Esophagus muscularis mucosa (tissue), 4 donors: ENCODE measurements around the gene CLDN34. TPM values are rescaled to one million over a fixed set of nuclear protein-coding genes. Genes with fewer than 3 reads are reported as not detected.

Experiments used
- DNase-seq: peaks from one replicate; pipeline ENCODE4 v3.0.0-alpha.2; 2017; ENCODE audit errors: extremely low spot score
- H3K27ac ChIP-seq, 4 donors: fragments of 200-600 bp; sonication (generic); replicated peaks in 1 of 4; 1 replicate in 3 of 4; 2 replicates in 1 of 4; pipeline ENCODE4 v1.5.1; 2016 to 2019; ENCODE audit warnings: mild to moderate bottlenecking in 1 of 4
- H3K27me3 ChIP-seq, 4 donors: fragments of 200-600 bp; sonication (generic); one replicate each; pipeline versions ENCODE4 v1.5.1 to v1.6.0; 2016 to 2019
- H3K36me3 ChIP-seq, 4 donors: fragments of 200-600 bp; sonication (generic); one replicate each; pipeline ENCODE4 v1.5.1; 2016 to 2019
- H3K4me1 ChIP-seq, 4 donors: fragments of 200-600 bp; sonication (generic); one replicate each; pipeline ENCODE4 v1.5.1; 2016 to 2019
- H3K4me3 ChIP-seq, 4 donors: fragments of 200-600 bp; sonication (generic); 1 replicate in 2 of 4; 2 replicates in 2 of 4; pipeline ENCODE4 v1.5.1; 2016 to 2019; ENCODE audit warnings: mild to moderate bottlenecking in 4 of 4, moderate library complexity in 1 of 4
- H3K9me3 ChIP-seq, 4 donors: fragments of 200-600 bp; sonication (generic); 1 replicate in 3 of 4; 2 replicates in 1 of 4; pipeline ENCODE4 v1.5.1; 2016 to 2019
- EP300 ChIP-seq: sonication (generic); formaldehyde crosslinking; IDR thresholded peaks from one replicate; pipeline ENCODE4 v1.6.1; 2017; ENCODE audit warnings: antibody characterized with exemption
- POLR2A ChIP-seq: fragments of 450-650 bp; IDR thresholded peaks from one replicate; pipeline ENCODE4 v1.6.1; 2017; ENCODE audit warnings: antibody characterized with exemption, moderate library complexity, mild to moderate bottlenecking, low read depth
- POLR2AphosphoS5 ChIP-seq, 2 donors: sonication (generic); formaldehyde crosslinking; IDR thresholded peaks; one replicate each; pipeline ENCODE4 v1.6.1; 2017; ENCODE audit warnings: antibody characterized with exemption in 2 of 2
- WGBS: methylation state at CpG from one replicate; pipeline ENCODE4 v1.1.5; 2018; 5-methylcytosine and 5-hydroxymethylcytosine counted together
- intact Hi-C: fragments of 100-400 bp; cut with DNase I; formaldehyde crosslinking; loops from one replicate; pipeline ENCODE4 v1.15.1; 2023
- total RNA-seq, 4 donors: library from RNA; depleted of rRNA; stranded (reverse); fragments of >200 nt; gene quantifications; one replicate each; pipeline versions ENCODE4 v1.1.0 to v1.2.1, GENCODE V29; 2016
- TF ChIP-seq, protein P1 (sequence below), 3 experiments: fragments of 200-600 bp in 2 of 3; fragments of 450-650 bp in 1 of 3; sonication (generic) in 2 of 3; IDR thresholded peaks; one replicate each; pipeline ENCODE4 v1.5.1; 2017 to 2019; ENCODE audit warnings: antibody characterized with exemption in 3 of 3, mild to moderate bottlenecking in 2 of 3, moderate library complexity in 1 of 3

The CLDN34 gene
- total RNA-seq, 4 donors from 2014 or later: 0.66 TPM; not detected in 3

DNA sequence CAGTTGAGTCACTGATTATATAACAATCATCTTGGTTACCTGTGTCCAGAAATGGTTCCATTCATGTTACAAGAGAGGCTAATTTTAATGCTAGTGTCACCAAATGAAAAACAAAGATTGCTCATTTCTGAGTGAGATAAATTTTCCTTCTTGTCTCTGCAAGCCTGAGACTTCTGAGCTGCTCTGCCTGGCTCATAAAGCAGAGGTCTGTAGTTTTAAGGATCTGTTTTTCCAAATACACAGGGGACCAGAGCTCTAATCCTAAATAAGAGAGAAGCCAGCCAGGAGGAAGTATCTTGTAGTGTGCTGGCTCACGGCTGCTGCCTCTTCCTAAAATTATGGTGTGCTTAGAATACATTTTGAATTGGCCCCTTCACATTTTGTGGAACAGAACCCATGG lies 42.6 kb downstream of the CLDN34 start:
- H3K27ac ChIP-seq: peak overlapping the region in 2 of 4 donors; percentile 13 to 53
- TF ChIP-seq, protein P1, sequence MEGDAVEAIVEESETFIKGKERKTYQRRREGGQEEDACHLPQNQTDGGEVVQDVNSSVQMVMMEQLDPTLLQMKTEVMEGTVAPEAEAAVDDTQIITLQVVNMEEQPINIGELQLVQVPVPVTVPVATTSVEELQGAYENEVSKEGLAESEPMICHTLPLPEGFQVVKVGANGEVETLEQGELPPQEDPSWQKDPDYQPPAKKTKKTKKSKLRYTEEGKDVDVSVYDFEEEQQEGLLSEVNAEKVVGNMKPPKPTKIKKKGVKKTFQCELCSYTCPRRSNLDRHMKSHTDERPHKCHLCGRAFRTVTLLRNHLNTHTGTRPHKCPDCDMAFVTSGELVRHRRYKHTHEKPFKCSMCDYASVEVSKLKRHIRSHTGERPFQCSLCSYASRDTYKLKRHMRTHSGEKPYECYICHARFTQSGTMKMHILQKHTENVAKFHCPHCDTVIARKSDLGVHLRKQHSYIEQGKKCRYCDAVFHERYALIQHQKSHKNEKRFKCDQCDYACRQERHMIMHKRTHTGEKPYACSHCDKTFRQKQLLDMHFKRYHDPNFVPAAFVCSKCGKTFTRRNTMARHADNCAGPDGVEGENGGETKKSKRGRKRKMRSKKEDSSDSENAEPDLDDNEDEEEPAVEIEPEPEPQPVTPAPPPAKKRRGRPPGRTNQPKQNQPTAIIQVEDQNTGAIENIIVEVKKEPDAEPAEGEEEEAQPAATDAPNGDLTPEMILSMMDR (IDR thresholded peaks at IDR 0.05): no peak
- TF ChIP-seq EP300: no peak
- TF ChIP-seq POLR2A: no peak
- TF ChIP-seq POLR2AphosphoS5 (IDR thresholded peaks at IDR 0.05): no peak
- peaks cover 10 to 27% (median 24%) of the 10 kb centered on the region in 4 donors for H3K4me1 ChIP-seq
- no peaks in the 10 kb centered on the region for H3K36me3 ChIP-seq
- no peak overlapping the region for H3K4me3 ChIP-seq
- no peaks in the 10 kb centered on the region for H3K9me3 ChIP-seq
- DNase-seq: no peak
- intact Hi-C loops: no loop called here
- no peaks in the 10 kb centered on the region for H3K27me3 ChIP-seq
- WGBS: 7% methylated on average over 1 of the region's 1 CpG

GRCh38 chrX:10010686-10011085 lies 43.5 kb downstream of the CLDN34 start:
- WGBS: 39% methylated on average over 5 of the region's 5 CpGs
- DNase-seq: no peak
- no peak for TF ChIP-seq EP300
- TF ChIP-seq, protein P1 (IDR thresholded peaks at IDR 0.05): no peak
- TF ChIP-seq POLR2AphosphoS5 (IDR thresholded peaks at IDR 0.05): no peak
- TF ChIP-seq POLR2A: no peak
- no peaks in the 10 kb centered on the region for H3K27me3 ChIP-seq
- H3K4me1 ChIP-seq: peaks cover 10 to 27% (median 24%) of the 10 kb centered on the region in 4 donors
- peak overlapping the region in 3 of 4 donors; percentile 21 to 53 (median 38) for H3K27ac ChIP-seq
- intact Hi-C loops: no loop called here
- H3K9me3 ChIP-seq: no peaks in the 10 kb centered on the region
- H3K4me3 ChIP-seq: no peak overlapping the region
- no peaks in the 10 kb centered on the region for H3K36me3 ChIP-seq

DNA sequence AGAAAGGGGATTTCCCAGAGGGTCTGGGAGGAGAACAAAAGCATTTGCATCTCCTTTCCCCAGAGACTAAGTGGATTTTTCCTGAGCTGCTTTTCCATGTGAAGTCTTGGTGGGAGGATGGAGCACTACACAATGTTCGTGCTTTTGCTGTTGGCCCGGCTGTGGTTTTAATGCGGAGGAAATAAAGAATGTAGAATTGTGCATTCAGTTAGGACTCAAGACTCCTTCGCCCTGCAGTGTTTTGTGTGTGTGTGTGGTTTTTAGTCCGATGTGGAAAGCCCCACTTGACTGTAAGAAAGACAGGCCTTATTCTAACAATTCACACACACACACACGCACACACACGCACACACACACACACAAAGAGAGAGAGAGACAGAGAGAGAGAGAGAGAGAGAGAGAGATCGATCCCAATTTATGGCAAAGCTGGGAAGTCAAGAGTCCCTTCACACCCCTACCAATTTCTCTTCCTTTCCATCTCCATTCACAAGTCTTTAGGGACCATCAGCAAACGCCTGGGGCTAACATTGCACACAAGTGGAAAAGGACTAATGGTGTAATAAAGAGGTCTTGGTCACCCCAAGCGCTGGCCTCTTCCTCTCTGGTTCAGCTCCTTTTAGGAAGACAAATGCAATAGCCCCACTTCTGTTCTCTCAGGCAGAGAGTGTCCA lies 44.2 kb downstream of the CLDN34 start:
- Histone ChIP-seq H3K9me3 (no peaks in the 10 kb centered on the region), H3K27ac (peak overlapping the region; percentile 21 to 53 (median 36)), H3K27me3 (no peaks in the 10 kb centered on the region), H3K4me3 (no peak overlapping the region), H3K36me3 (no peaks in the 10 kb centered on the region), H3K4me1 (peaks cover 10 to 27% (median 24%) of the 10 kb centered on the region in 4 donors)
- TF ChIP-seq EP300 (no peak), POLR2AphosphoS5 (IDR thresholded peaks at IDR 0.05) (no peak), POLR2A (no peak)
- TF ChIP-seq, protein P1 (IDR thresholded peaks at IDR 0.05): no peak
- DNase-seq: no peak
- WGBS: 53% methylated on average over 10 of the region's 10 CpGs
- intact Hi-C loops: no loop called here

DNA sequence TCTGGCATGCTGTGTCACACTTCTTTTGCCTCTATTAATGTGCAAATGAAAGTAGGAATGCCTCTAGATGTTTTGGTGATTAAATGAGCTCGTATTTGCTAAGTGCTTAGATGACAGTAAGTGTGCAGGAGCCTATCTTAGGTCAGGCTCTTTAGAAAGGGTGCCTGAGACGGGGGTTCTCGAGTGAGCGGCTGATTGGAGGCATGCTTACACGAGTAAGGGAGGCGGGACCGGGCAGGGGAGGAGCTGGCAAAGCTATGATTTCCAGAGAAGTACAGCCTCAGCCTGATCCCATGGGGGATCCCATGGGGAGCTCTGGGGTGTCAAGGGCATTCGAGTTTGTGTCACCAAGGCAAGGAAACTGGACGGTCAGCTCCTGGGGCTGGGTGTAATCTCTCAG lies 44.8 kb downstream of the CLDN34 start:
- no peak for DNase-seq
- intact Hi-C loops: no loop called here
- Histone ChIP-seq H3K36me3 (no peaks in the 10 kb centered on the region), H3K4me3 (no peak overlapping the region), H3K9me3 (no peaks in the 10 kb centered on the region), H3K27ac (peak overlapping the region in 2 of 4 donors; percentile 38 to 53), H3K4me1 (peaks cover 10 to 30% (median 25%) of the 10 kb centered on the region in 4 donors), H3K27me3 (no peaks in the 10 kb centered on the region)
- 55% methylated on average over 8 of the region's 9 CpGs for WGBS
- TF ChIP-seq POLR2A: no peak

- intact Hi-C loops: no loop called here
- DNase-seq: peak; percentile 92
- Histone ChIP-seq H3K9me3 (no peaks in the 10 kb centered on the region), H3K27me3 (no peaks in the 10 kb centered on the region), H3K4me3 (peak overlapping the region; percentile 61 to 66 (median 63)), H3K36me3 (no peaks in the 10 kb centered on the region), H3K4me1 (peaks cover 17 to 47% (median 32%) of the 10 kb centered on the region in 4 donors), H3K27ac (peak overlapping the region; percentile 85 to 93 (median 92))
- WGBS: 54% methylated on average over 86 of the region's 110 CpGs
- TF ChIP-seq, protein P1 (IDR thresholded peaks at IDR 0.05): no peak
- peak in 1 of 2 donors; percentile 56 for TF ChIP-seq POLR2AphosphoS5 (IDR thresholded peaks at IDR 0.05)
Measured at GRCh38 chrX:10014462-10015354, 47.5 kb downstream of the CLDN34 start.
